ENCODE measurements around the gene SOX1.

The SOX1 gene

DNA sequence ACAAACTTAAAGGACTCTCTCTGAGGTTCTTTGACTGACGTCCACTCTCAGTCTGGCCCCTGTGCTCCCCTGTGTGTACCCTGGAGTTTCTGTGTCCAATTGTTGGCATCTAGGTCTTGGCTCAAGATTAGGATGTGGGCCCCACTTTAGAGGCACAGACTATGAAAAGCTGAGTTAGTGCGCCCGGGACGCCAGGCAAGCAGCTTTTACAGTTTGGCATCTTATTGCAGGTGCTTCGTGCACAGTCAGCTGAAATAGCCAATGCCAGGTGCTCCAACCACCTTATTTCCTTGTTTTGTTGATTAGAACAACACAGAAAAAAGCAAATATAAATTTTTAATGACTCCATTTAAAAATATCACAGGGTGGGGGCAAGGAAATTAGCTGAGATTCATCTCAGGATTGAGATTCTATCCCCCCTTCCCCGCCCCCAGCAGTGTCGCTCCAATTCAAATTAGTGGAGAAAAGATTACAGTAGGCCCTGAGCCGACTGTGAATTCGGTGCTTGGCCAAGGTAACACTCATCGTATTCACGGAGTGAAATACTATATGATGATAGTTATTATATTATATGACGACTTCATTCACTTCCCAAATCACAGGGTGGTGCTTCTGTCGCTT, 4.3 kb downstream of the SOX1 start:
- no peaks in the 10 kb centered on the region for H3K36me3 ChIP-seq (ENCODE audit: control insufficient read depth in 1 of 2, insufficient read depth in 2 of 2, low read length in 2 of 2)
- no peak overlapping the region for H3K14ac ChIP-seq (ENCODE audit: low read length)
- no peak overlapping the region for H3K18ac ChIP-seq (ENCODE audit: low read length)
- no peak for DNase-seq
- H2AK5ac ChIP-seq (ENCODE audit: low read length), result no peak overlapping the region
- no peak overlapping the region for H3K4me2 ChIP-seq (ENCODE audit: low read length)
- no peak overlapping the region for H2BK12ac ChIP-seq (ENCODE audit: low read length)
- no peak overlapping the region for H4K91ac ChIP-seq (ENCODE audit: low read depth, low read length)
- H3K27ac ChIP-seq (ENCODE audit: low read depth, low read length), result no peak overlapping the region
- H4K8ac ChIP-seq (ENCODE audit: low read depth, low read length), result no peak overlapping the region
- H3K9ac ChIP-seq (ENCODE audit: low read length), result no peak overlapping the region
- no peak overlapping the region for H3K4me3 ChIP-seq (ENCODE audit: low read depth, low read length)
- H3K9me3 ChIP-seq (ENCODE audit: insufficient read depth, low read depth, low read length), result peaks cover 3% of the 10 kb centered on the region
- peaks cover 88% of the 10 kb centered on the region for H3K27me3 ChIP-seq (ENCODE audit: insufficient read depth, low read length)
- H2AFZ ChIP-seq (ENCODE audit: insufficient read depth, low read length, poor library complexity), result no peak overlapping the region
- no peaks in the 10 kb centered on the region for H3K79me1 ChIP-seq (ENCODE audit: low read length)
- no peak overlapping the region for H2BK120ac ChIP-seq (ENCODE audit: insufficient read depth, low read length, poor library complexity)
- H2BK5ac ChIP-seq (ENCODE audit: low read depth, low read length, poor library complexity), result no peak overlapping the region
- WGBS (ENCODE audit: extremely low coverage, insufficient coverage, insufficient read length), result no CpG with 5 or more reads among the region's 13 CpGs
- no peak overlapping the region for H3K4ac ChIP-seq (ENCODE audit: low read depth, low read length)
- H3K4me1 ChIP-seq (ENCODE audit: control insufficient read depth in 1 of 2, insufficient read depth in 2 of 2, low read length in 2 of 2), result peaks cover 17 to 20% of the 10 kb centered on the region in 2 experiments
- no peaks in the 10 kb centered on the region for H3K79me2 ChIP-seq (ENCODE audit: control insufficient read depth, insufficient read depth, low read length, poor library complexity)
- H3K23ac ChIP-seq (ENCODE audit: low read length), result no peak overlapping the region
- H4K12ac ChIP-seq (ENCODE audit: low read depth, low read length), result no peak overlapping the region

GRCh38 chr13:112071723-112072533, 5.0 kb downstream of the SOX1 start:
- Histone ChIP-seq H4K12ac (ENCODE audit: low read depth, low read length) (no peak overlapping the region), H3K18ac (ENCODE audit: low read length) (no peak overlapping the region), H3K9me3 (ENCODE audit: insufficient read depth, low read depth, low read length) (peaks cover 3% of the 10 kb centered on the region), H4K8ac (ENCODE audit: low read depth, low read length) (no peak overlapping the region), H3K79me1 (ENCODE audit: low read length) (no peaks in the 10 kb centered on the region), H3K23ac (ENCODE audit: low read length) (no peak overlapping the region), H2BK120ac (ENCODE audit: insufficient read depth, low read length, poor library complexity) (no peak overlapping the region), H3K14ac (ENCODE audit: low read length) (no peak overlapping the region), H2AK5ac (ENCODE audit: low read length) (no peak overlapping the region), H3K9ac (ENCODE audit: low read length) (no peak overlapping the region), H3K4me1 (ENCODE audit: control insufficient read depth in 1 of 2, insufficient read depth in 2 of 2, low read length in 2 of 2) (peaks cover 15 to 18% of the 10 kb centered on the region in 2 experiments), H3K36me3 (ENCODE audit: control insufficient read depth in 1 of 2, insufficient read depth in 2 of 2, low read length in 2 of 2) (no peaks in the 10 kb centered on the region), H3K27ac (ENCODE audit: low read depth, low read length) (no peak overlapping the region), H3K4me3 (ENCODE audit: low read depth, low read length) (no peak overlapping the region), H2BK5ac (ENCODE audit: low read depth, low read length, poor library complexity) (no peak overlapping the region), H3K27me3 (ENCODE audit: insufficient read depth, low read length) (peaks cover 82% of the 10 kb centered on the region), H2BK12ac (ENCODE audit: low read length) (no peak overlapping the region), H2AFZ (ENCODE audit: insufficient read depth, low read length, poor library complexity) (no peak overlapping the region), H3K4ac (ENCODE audit: low read depth, low read length) (no peak overlapping the region), H3K4me2 (ENCODE audit: low read length) (peak overlapping the region; percentile 66), H3K79me2 (ENCODE audit: control insufficient read depth, insufficient read depth, low read length, poor library complexity) (no peaks in the 10 kb centered on the region), H4K91ac (ENCODE audit: low read depth, low read length) (no peak overlapping the region)
- no CpG with 5 or more reads among the region's 59 CpGs for WGBS (ENCODE audit: extremely low coverage, insufficient coverage, insufficient read length)
- DNase-seq, result no peak

DNA sequence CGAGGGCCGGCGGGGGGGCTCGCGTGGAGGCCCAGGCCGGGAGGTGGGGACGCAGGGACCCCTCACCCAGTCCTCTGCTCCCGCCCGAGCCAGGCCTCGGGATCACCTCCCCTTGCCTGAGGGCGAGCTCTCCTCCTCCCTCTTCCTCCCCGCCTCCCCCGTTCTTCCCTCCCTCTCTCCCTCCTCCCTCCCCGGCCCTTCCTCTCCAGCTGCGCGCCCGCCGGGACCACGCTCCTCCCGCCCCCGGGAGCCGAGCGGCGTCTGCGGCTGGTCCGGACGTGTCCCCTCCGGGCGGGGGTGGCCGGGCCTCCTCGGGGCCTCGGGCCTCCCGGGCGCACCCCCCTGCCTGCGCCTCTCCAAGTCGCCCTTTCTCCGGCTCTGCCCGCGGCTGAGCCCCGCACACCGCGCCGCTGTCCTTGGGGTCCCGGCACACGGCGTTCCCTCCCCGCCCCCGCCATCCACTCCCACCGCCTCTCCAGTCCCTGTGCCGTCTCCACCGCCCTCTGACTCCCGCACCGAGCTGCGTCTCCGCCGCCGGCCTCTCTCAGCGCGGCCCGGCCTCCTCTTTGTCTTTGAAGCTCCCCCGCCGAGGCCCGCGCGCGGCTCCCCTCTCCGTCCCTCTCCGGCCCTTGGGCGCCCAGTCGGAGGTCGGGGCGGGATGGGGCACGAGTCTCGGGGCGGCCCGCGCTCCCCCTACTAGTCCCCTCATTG, 5.7 kb downstream of the SOX1 start:
- no peak overlapping the region for H3K27ac ChIP-seq (ENCODE audit: low read depth, low read length)
- no peaks in the 10 kb centered on the region for H3K36me3 ChIP-seq (ENCODE audit: control insufficient read depth in 1 of 2, insufficient read depth in 2 of 2, low read length in 2 of 2)
- no peaks in the 10 kb centered on the region for H3K79me1 ChIP-seq (ENCODE audit: low read length)
- H2BK5ac ChIP-seq (ENCODE audit: low read depth, low read length, poor library complexity), result no peak overlapping the region
- H3K4me3 ChIP-seq (ENCODE audit: low read depth, low read length), result peak overlapping the region; percentile 37
- H2BK120ac ChIP-seq (ENCODE audit: insufficient read depth, low read length, poor library complexity), result no peak overlapping the region
- peaks cover 75% of the 10 kb centered on the region for H3K27me3 ChIP-seq (ENCODE audit: insufficient read depth, low read length)
- no peak overlapping the region for H3K23ac ChIP-seq (ENCODE audit: low read length)
- H4K12ac ChIP-seq (ENCODE audit: low read depth, low read length), result no peak overlapping the region
- peak overlapping the region; percentile 66 for H3K4me2 ChIP-seq (ENCODE audit: low read length)
- no peak overlapping the region for H2BK12ac ChIP-seq (ENCODE audit: low read length)
- H2AFZ ChIP-seq (ENCODE audit: insufficient read depth, low read length, poor library complexity), result peak overlapping the region; percentile 35
- no peak overlapping the region for H3K18ac ChIP-seq (ENCODE audit: low read length)
- DNase-seq, result no peak
- no peak overlapping the region for H2AK5ac ChIP-seq (ENCODE audit: low read length)
- no peak overlapping the region for H3K4ac ChIP-seq (ENCODE audit: low read depth, low read length)
- peaks cover 3% of the 10 kb centered on the region for H3K9me3 ChIP-seq (ENCODE audit: insufficient read depth, low read depth, low read length)
- no peak overlapping the region for H3K14ac ChIP-seq (ENCODE audit: low read length)
- H3K79me2 ChIP-seq (ENCODE audit: control insufficient read depth, insufficient read depth, low read length, poor library complexity), result no peaks in the 10 kb centered on the region
- H4K91ac ChIP-seq (ENCODE audit: low read depth, low read length), result no peak overlapping the region
- H3K4me1 ChIP-seq (ENCODE audit: control insufficient read depth in 1 of 2, insufficient read depth in 2 of 2, low read length in 2 of 2), result peaks cover 15 to 18% of the 10 kb centered on the region in 2 experiments
- no CpG with 5 or more reads among the region's 77 CpGs for WGBS (ENCODE audit: extremely low coverage, insufficient coverage, insufficient read length)
- H4K8ac ChIP-seq (ENCODE audit: low read depth, low read length), result no peak overlapping the region
- no peak overlapping the region for H3K9ac ChIP-seq (ENCODE audit: low read length)

DNA sequence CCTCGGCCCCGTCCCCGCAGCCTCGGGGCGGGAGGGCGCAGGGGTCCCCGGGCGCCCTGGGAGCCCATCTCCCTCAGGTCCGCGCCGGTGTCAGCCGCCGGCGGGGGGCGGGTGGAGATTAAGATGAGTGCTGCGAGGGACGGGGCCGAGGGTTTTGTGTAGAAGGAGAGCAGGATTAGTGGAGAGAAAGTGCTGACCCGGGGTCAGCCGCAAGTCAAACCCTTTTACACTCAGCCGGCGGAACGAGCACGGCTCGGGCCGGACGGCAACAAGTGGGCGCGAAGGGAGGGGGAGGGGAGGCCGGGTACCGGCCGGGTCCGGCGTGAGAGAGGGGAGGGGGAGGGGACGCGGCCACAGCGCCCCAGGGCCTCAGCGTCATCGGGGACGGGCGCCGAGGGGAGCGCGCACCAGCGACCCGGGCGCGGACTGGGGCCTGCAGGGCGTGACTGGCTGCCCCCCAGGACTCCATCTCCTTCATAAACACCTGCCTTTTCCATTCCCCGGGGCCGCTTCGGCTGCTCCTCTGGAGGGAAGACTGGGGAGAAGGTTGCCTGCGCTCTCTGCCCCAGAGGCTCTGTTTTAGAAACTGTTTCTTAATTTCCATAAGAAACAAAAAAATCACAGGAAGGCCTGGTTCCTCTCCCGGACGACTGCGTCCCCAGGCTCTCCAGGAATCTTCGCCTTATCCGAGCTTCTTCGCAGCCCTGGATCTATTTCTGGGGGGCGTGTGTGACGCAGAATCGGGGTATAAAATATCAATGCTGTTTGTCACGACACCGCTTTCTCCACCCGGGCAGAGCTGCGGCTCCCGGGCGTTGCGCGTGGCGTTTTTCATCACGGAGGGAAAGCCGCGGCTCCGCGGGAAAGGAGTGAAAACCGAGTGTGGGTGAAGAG, 6.5 kb downstream of the SOX1 start:
- no peak overlapping the region for H3K14ac ChIP-seq (ENCODE audit: low read length)
- H3K23ac ChIP-seq (ENCODE audit: low read length), result no peak overlapping the region
- no peak overlapping the region for H2AK5ac ChIP-seq (ENCODE audit: low read length)
- no peak overlapping the region for H3K27ac ChIP-seq (ENCODE audit: low read depth, low read length)
- H3K4me1 ChIP-seq (ENCODE audit: control insufficient read depth in 1 of 2, insufficient read depth in 2 of 2, low read length in 2 of 2), result peaks cover 10 to 16% of the 10 kb centered on the region in 2 experiments
- H4K91ac ChIP-seq (ENCODE audit: low read depth, low read length), result no peak overlapping the region
- H3K9me3 ChIP-seq (ENCODE audit: insufficient read depth, low read depth, low read length), result peaks cover 3% of the 10 kb centered on the region
- H3K36me3 ChIP-seq (ENCODE audit: control insufficient read depth in 1 of 2, insufficient read depth in 2 of 2, low read length in 2 of 2), result no peaks in the 10 kb centered on the region
- H4K12ac ChIP-seq (ENCODE audit: low read depth, low read length), result no peak overlapping the region
- peak overlapping the region; percentile 66 for H3K4me2 ChIP-seq (ENCODE audit: low read length)
- WGBS (ENCODE audit: extremely low coverage, insufficient coverage, insufficient read length), result no CpG with 5 or more reads among the region's 77 CpGs
- no peaks in the 10 kb centered on the region for H3K79me1 ChIP-seq (ENCODE audit: low read length)
- H2BK5ac ChIP-seq (ENCODE audit: low read depth, low read length, poor library complexity), result no peak overlapping the region
- no peak overlapping the region for H3K4ac ChIP-seq (ENCODE audit: low read depth, low read length)
- peaks cover 67% of the 10 kb centered on the region for H3K27me3 ChIP-seq (ENCODE audit: insufficient read depth, low read length)
- H4K8ac ChIP-seq (ENCODE audit: low read depth, low read length), result no peak overlapping the region
- no peak overlapping the region for H3K9ac ChIP-seq (ENCODE audit: low read length)
- H3K18ac ChIP-seq (ENCODE audit: low read length), result no peak overlapping the region
- no peak overlapping the region for H2BK12ac ChIP-seq (ENCODE audit: low read length)
- H2BK120ac ChIP-seq (ENCODE audit: insufficient read depth, low read length, poor library complexity), result no peak overlapping the region
- no peak for DNase-seq
- peak overlapping the region; percentile 37 for H3K4me3 ChIP-seq (ENCODE audit: low read depth, low read length)
- H2AFZ ChIP-seq (ENCODE audit: insufficient read depth, low read length, poor library complexity), result no peak overlapping the region
- no peaks in the 10 kb centered on the region for H3K79me2 ChIP-seq (ENCODE audit: control insufficient read depth, insufficient read depth, low read length, poor library complexity)

Data from trophoblast cell (in vitro differentiated cells and primary cell).